GM12878 (cell line): ENCODE measurements around the gene SLC1A1. TPM values are rescaled to one million over a fixed set of nuclear protein-coding genes. Genes with fewer than 3 reads are reported as not detected.

Experiments used
- ATAC-seq: fragments of 200-7000 bp; cut with Tn5 transposase; 3 replicates; pipeline ENCODE4 v1.9.1; 2020; ENCODE audit warnings: mild to moderate bottlenecking, moderate library complexity
- BruUV-seq: library from RNA; stranded (reverse); fragments of 400-500 nt; replicated peaks from 2 replicates; lab custom pipeline; 2021; lab: Mats Ljungman, UMichigan
- CTCF ChIA-PET: fragments of 300-600 bp; sonication (Branson Sonifier 250); formaldehyde crosslinking; extraction: SDS; loops from one replicate; lab custom pipeline; 2021; ENCODE audit warnings: inconsistent platforms; lab: Yijun Ruan, JAX
- POLR2A ChIA-PET: fragments of 350-600 bp; formaldehyde crosslinking; extraction: SDS; loops from one replicate; lab custom pipeline; 2021; ENCODE audit warnings: inconsistent platforms; lab: Charles Lee
- RAD21 ChIA-PET: fragments of 300-600 bp; sonication (Branson Sonifier 250); formaldehyde crosslinking; loops from one replicate; lab custom pipeline; 2023; ENCODE audit warnings: antibody characterized with exemption; ENCODE audit not compliant: unreplicated experiment; lab: Charles Lee
- SMC1A ChIA-PET: fragments of 300-600 bp; sonication (Branson Sonifier 250); formaldehyde crosslinking; loops from one replicate; lab custom pipeline; 2023; ENCODE audit not compliant: unreplicated experiment, uncharacterized antibody; lab: Charles Lee
- DNase-seq: peaks from one replicate; pipeline ENCODE4 v3.0.0-alpha.2; 2011; ENCODE audit warnings: low read depth, low spot score
- FAIRE-seq: peaks from 3 replicates; lab custom pipeline; 2011; peaks lifted over from hg19 to GRCh38; lab: Jason Lieb, UNC
- H2AFZ ChIP-seq: 2 replicates; pipeline ENCODE4 v1.6.0; 2011; ENCODE audit warnings: low read depth, low read length, control low read depth; ENCODE audit not compliant: control insufficient read depth
- H3K27ac ChIP-seq: 2 replicates; pipeline ENCODE4 v1.5.1; 2011; ENCODE audit warnings: control low read depth; ENCODE audit not compliant: control insufficient read depth, insufficient read depth
- H3K27me3 ChIP-seq, 2 experiments: replicated peaks in 1 of 2; 2 replicates each; pipeline versions ENCODE4 v1.6.0 to v1.6.1; 2011; ENCODE audit warnings: low read length in 1 of 2; ENCODE audit not compliant: control insufficient read depth in 2 of 2, insufficient read depth in 2 of 2
- H3K36me3 ChIP-seq, 2 experiments: 2 replicates each; pipeline ENCODE4 v1.5.1; 2011; ENCODE audit warnings: low read length in 1 of 2; ENCODE audit not compliant: control insufficient read depth in 2 of 2, insufficient read depth in 2 of 2
- H3K4me1 ChIP-seq: 2 replicates; pipeline ENCODE4 v1.6.1; 2011; ENCODE audit warnings: mild to moderate bottlenecking, low read length, moderate library complexity, mixed read lengths; ENCODE audit not compliant: control insufficient read depth, insufficient read depth
- H3K4me2 ChIP-seq: 2 replicates; pipeline ENCODE4 v1.6.0; 2011; ENCODE audit warnings: control low read depth; ENCODE audit not compliant: control insufficient read depth, insufficient read depth
- H3K4me3 ChIP-seq: fragments of 200-600 bp; sonication (generic); 2 replicates; pipeline ENCODE4 v1.5.1; 2016
- H3K79me2 ChIP-seq: 2 replicates; pipeline ENCODE4 v1.6.0; 2011; ENCODE audit warnings: low read length; ENCODE audit not compliant: control insufficient read depth, insufficient read depth
- H3K9ac ChIP-seq: 2 replicates; pipeline ENCODE4 v1.8.0; 2011; ENCODE audit warnings: low read length, control low read depth, mixed read lengths; ENCODE audit not compliant: control insufficient read depth, insufficient read depth
- H3K9me3 ChIP-seq: replicated peaks from 3 replicates; pipeline ENCODE4 v1.5.1; 2011; ENCODE audit warnings: mild to moderate bottlenecking, low read length; ENCODE audit not compliant: control insufficient read depth, insufficient read depth
- H4K20me1 ChIP-seq: 2 replicates; pipeline ENCODE4 v1.6.0; 2011; ENCODE audit not compliant: control insufficient read depth, insufficient read depth
- BCL3 ChIP-seq: IDR thresholded peaks from 2 replicates; pipeline ENCODE4 v1.6.1; 2011; ENCODE audit warnings: borderline replicate concordance, low read depth, mild to moderate bottlenecking, moderate library complexity, low read length; ENCODE audit not compliant: insufficient read depth, poor library complexity, severe bottlenecking
- CREM ChIP-seq: IDR thresholded peaks from 2 replicates; pipeline ENCODE4 v1.6.1; 2014; ENCODE audit warnings: antibody characterized with exemption, low read depth
- IRF4 ChIP-seq: IDR thresholded peaks from 2 replicates; pipeline ENCODE4 v1.6.1; 2011; ENCODE audit warnings: low read depth, low read length
- KAT2A ChIP-seq: conservative IDR thresholded peaks from 2 replicates; pipeline ENCODE4 v1.6.1; 2011; ENCODE audit warnings: low read depth, low read length; ENCODE audit not compliant: control insufficient read depth
- MXI1 ChIP-seq: fragments of 150-350 bp; IDR thresholded peaks from 2 replicates; pipeline ENCODE4 v1.6.1; 2011; ENCODE audit warnings: low read depth, mild to moderate bottlenecking, inconsistent platforms, low read length, improper control_type of control experiment
- SMARCA5 ChIP-seq: fragments of 450-650 bp; IDR thresholded peaks from 2 replicates; pipeline ENCODE4 v1.6.1; 2017; ENCODE audit warnings: mild to moderate bottlenecking
- YY1 ChIP-seq: IDR thresholded peaks from 2 replicates; pipeline ENCODE4 v1.6.1; 2011; ENCODE audit warnings: low read depth, mild to moderate bottlenecking, low read length
- ZNF217 ChIP-seq: fragments of 450-650 bp; IDR thresholded peaks from 2 replicates; pipeline ENCODE4 v1.6.1; 2017; ENCODE audit warnings: antibody characterized with exemption, mild to moderate bottlenecking
- WGBS: methylation state at CpG from one replicate; pipeline ENCODE4 v1.1.6; 2016; ENCODE audit warnings: low lambda C conversion rate; ENCODE audit not compliant: insufficient replicate concordance, insufficient coverage; ENCODE audit errors: missing lambda C conversion rate; 5-methylcytosine and 5-hydroxymethylcytosine counted together
- in situ Hi-C: fragments of 300-500 bp; cut with MboI; formaldehyde crosslinking; loops from 9 replicates; pipeline ENCODE4 v1.14.3; 2018; ENCODE audit warnings: mixed read lengths
- intact Hi-C: fragments of 100-400 bp; cut with micrococcal nuclease; formaldehyde crosslinking; loops from one replicate; pipeline ENCODE4 v1.14.2; 2022; ENCODE audit not compliant: unreplicated experiment
- polyA plus RNA-seq, 11 experiments: library from polyadenylated mRNA; depleted of rRNA in 4 of 11; unstranded in 6 of 11; stranded (reverse) in 5 of 11; fragments of >200 nt; fragmentation: Nextera tagmentation in 4 of 11; fragmentation: Illumina TruSeq in 1 of 11; extraction: Ambion mirVana in 4 of 11; extraction: Trizol in 1 of 11; gene quantifications; 1 replicate in 1 of 11; 2 replicates in 10 of 11; pipeline versions ENCODE4 v1.2.1 to v1.2.3, GENCODE V29; 2011 to 2016; ENCODE audit warnings: inconsistent platforms in 2 of 11, missing spikeins in 2 of 11, low read depth in 1 of 11
- total RNA-seq, 4 experiments: library from RNA; depleted of rRNA in 3 of 4; stranded (reverse); fragments of >200 nt in 3 of 4; fragmentation: Illumina TruSeq in 1 of 4; extraction: Trizol in 1 of 4; gene quantifications; 2 replicates each; pipeline versions ENCODE4 v1.2.1 to v1.2.3, GENCODE V29; 2013 to 2021

Gene SLC1A1
- total and polyA plus RNA-seq, 10 of the 15 experiments (the other 5 are each of a cell fraction or from before 2014, with no cell fraction given), result 4.2 to 24.9 (median 18.3) TPM

GRCh38 chr9:4538621-4539020, 48.4 kb downstream of the SLC1A1 start:
- POLR2A ChIA-PET, result interaction anchor here (1.0 kb wide), 1 partner anchor 19 kb away, joined by 3 read pairs; no protein-coding TSS in a partner anchor

More at GRCh38 chr9:4538621-4539020, 48.4 kb downstream of the SLC1A1 start:
- Histone ChIP-seq H3K36me3 (no peaks in the 10 kb centered on the region), H3K4me2 (no peak overlapping the region), H3K27ac (no peak overlapping the region), H3K4me1 (no peaks in the 10 kb centered on the region), H4K20me1 (no peaks in the 10 kb centered on the region), H3K79me2 (no peaks in the 10 kb centered on the region), H3K27me3 (no peaks in the 10 kb centered on the region), H3K9me3 (no peaks in the 10 kb centered on the region), H3K9ac (no peak overlapping the region), H2AFZ (no peak overlapping the region), H3K4me3 (no peak overlapping the region)
- 35% methylated on average over 4 of the region's 4 CpGs for WGBS
- SMC1A ChIA-PET, result interaction anchor here (0.7 to 3.9 kb wide), 3 partner anchors 10 to 161 kb away, joined by 4 to 18 read pairs (median 4); no protein-coding TSS in a partner anchor
- no peak for DNase-seq
- BruUV-seq, result no TSS peak
- no peak for TF ChIP-seq ZNF217
- TF ChIP-seq MXI1, result no peak
- no peak for TF ChIP-seq YY1
- no peak for TF ChIP-seq KAT2A
- no peak for TF ChIP-seq IRF4
- TF ChIP-seq SMARCA5, result no peak
- TF ChIP-seq CREM, result no peak
- TF ChIP-seq BCL3, result no peak
- FAIRE-seq, result no peak
- ATAC-seq, result no peak
- intact Hi-C loops, result no loop called here
- RAD21 ChIA-PET, result interaction anchor here (1.0 to 1.2 kb wide), 2 partner anchors 19 to 188 kb away, joined by 3 read pairs; no protein-coding TSS in a partner anchor
- in situ Hi-C loops, result no loop called here
- CTCF ChIA-PET, result interaction anchor here (0.9 to 1.0 kb wide), 2 partner anchors 10 to 11 kb away, joined by 4 to 5 read pairs; no protein-coding TSS in a partner anchor
